GM18867 (cell line): ENCODE measurements around the gene ZNF213.

Experiments
- ATAC-seq: cut with Tn5 transposase; IDR thresholded peaks from one replicate; pipeline ENCODE4 v1.9.1; 2021; ENCODE audit warnings: mild to moderate bottlenecking, moderate library complexity; ENCODE audit not compliant: unreplicated experiment

The ZNF213 gene

DNA sequence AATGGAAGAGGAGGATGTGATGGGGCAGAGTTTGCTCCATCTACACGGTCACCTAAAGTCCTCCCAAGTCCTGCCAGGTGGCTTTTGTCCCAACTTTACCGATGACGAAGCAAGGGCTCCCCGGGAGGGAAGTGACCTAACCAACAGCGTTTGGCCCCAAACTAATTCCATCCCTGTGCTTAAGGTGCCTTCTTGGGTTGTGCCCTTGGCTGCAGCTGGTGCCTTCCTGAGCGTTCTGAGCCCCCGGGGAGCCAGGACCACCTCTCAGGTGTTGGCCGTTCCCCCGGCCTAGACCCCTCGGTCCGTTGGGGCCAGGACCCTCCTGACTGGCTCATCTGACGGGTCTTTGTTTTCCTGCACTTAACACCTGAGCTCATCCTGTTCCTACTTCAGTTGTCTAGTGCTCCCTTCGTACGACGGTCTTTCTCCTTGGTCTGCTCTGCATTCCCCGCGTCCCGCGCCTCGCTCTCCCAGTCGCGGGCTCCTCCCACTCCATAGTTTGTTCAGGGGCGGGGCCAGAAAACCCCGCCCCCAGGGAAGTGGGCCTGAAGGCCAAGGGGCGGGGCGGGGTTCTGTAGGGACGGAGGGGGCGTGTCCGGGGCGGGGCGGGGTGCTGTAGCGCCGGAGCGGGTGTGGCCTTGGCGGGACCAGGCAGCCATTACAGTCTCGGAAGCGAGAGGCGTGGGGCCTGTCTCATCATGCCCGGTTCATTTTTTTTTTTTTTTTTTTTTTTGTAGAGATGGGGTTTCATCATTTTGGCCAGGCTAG, 34.9 kb upstream of the ZNF213 start:
- peak; percentile 66 for ATAC-seq

DNA sequence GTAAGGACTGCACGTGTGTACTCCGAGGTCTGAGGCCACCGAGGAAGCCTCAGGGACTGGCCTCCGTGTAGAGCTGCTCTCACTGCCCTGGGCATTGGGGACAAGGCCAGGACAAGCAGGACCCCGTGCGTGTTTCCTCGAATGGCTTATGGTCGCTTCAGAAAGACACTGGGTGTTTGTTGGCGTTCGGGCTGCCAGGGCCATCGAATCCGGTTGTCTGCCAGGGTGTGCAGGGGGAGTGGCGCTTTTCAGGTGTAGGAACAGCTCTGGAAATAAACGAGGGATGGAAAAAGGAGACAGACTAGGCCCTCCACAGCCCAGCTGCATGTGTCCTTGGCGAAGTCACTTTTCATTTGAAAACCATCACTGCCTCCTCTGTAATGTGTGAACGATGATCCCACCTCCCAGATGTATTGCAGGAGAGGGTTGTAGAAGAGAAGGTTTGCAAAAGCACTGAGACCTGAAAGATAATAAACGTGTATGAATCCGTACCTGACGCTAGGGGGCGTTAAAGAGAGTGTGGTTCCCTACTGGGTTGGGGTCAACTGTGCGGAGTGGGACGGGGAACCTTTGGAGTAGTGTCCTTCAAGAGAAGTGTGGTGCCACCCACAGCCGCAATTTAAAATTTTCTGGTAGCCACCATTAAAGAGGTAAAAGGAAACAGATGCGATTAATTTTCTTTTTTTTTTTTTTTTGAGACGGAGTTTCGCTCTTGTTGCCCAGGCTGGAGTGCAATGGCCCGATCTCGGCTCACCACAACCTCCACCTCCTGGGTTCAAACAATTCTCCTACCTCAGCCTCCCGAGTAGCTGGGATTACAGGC, 33.6 kb upstream of the ZNF213 start:
- no peak for ATAC-seq

DNA sequence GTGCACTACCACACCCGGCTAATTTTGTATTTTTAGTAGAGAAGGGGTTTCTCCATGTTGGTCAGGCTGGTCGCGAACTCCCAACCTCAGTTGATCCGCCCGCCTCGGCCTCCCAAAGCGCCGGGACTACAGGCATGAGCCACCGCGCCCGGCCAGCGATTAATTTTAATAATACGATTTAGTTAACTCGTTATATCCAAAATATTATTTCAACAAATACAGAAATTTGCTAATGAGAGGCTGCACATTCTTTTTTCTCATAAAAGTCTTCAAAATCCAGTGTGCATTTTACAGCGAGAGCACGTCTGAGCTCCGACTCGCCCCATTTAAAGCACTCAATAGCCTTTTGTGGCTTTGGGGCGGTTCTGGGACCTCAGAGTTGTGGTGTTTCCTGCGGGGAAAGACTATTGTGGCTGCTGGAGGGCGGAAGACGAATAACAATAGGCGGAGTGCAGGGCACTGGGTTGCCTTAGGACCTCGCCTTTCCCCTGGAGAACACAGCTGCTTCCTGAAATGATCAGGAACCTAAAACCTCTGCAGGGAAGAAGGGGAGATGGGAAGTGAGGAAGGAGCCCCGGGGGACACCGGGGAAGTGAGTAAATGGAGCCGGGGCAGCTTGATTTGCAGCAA, 32.9 kb upstream of the ZNF213 start:
- no peak for ATAC-seq

GRCh38 chr16:3106205-3106928, 28.5 kb upstream of the ZNF213 start:
- peak; percentile 87 for ATAC-seq

DNA sequence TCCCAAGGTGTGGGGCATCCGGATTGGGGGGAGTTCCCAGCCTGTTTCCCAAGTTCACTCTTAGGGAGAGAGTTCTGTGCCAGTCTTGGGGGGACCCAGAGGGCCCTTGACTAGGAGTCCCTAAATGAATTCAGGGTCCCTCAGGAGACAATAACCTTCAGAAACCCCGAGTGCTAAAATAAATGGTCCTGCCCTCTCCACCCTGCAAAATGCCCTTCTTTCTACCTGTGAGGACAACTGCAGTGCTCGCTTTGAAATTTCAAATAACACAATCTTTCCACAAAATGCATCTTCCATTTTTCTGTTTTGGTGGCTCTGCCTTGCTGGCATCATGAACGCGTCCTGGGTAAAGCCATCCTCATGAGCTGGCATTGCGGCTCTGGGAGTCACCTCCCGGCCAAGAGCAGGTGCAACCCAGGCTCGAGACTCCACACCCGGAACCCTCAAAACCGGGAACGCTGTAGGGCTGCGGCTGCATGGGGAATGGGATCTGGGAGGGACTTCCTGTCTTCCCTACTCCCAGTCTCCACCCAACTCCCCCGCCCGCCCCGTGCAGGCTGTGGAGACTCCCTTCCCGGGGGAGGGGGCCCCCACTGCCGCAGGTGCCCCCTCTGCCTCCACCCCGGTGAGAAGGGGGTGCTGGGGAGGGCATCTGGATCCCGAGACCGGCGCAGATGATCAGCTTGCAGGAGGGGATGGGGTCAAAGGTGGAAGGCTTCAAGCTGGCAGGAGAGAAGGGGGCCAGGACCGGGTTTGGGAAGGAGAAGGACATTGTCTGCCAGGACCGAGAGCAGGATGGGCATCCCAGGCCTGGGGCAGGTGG, 22.6 kb upstream of the ZNF213 start, which contains the start of gene ZNF205:
TSS of gene ZNF205 (plus strand) at position 529 of the 823 bp plus-strand sequence. CDS start 845 bp downstream, outside the sequence.
- no peak for ATAC-seq

- ATAC-seq, result no peak
Observed at GRCh38 chr16:3112881-3113574, 21.8 kb upstream of the ZNF213 start.

DNA sequence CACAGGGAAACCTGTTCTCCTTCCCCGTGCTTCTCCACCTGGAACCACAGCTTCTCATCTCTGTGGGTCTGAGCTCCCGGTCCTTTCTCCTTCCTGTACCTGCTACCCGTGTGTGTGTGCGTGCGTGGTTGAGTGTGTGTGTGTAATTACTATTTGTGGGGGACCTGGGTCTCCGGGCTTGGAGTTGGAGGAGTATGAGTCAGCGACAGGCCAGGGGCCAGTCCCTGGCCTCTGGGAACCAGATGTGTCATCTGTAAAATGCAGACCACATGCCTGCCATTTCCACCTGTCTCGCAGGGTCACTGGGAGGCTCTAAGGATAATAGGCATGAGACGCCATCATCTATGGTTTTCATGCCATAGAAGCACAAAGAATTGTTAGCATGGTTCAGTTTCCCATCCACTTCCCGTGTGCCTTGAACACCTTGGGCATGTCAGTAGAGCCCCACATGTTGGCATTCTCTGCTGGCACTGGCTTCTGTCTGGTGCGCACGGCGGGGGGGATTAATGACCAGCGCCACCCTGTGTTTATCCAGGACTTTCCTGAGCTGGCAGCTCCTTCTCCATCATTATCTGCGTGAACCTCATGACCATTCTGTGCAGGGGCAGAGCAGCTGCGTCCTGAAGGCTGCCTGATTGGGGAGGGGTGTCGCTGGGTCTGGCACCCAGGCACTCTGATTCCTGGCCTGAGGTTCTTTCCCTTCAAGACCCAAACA, 20.9 kb upstream of the ZNF213 start:
- ATAC-seq, result no peak

- no peak for ATAC-seq
Observed at GRCh38 chr16:3115003-3115402, 19.8 kb upstream of the ZNF213 start.

GRCh38 chr16:3115561-3115960, 19.3 kb upstream of the ZNF213 start:
- ATAC-seq, result no peak

GRCh38 chr16:3118204-3118790, 16.5 kb upstream of the ZNF213 start:
- ATAC-seq, result no peak

- ATAC-seq, result no peak
Observed at GRCh38 chr16:3118846-3119245, 16.0 kb upstream of the ZNF213 start.

DNA sequence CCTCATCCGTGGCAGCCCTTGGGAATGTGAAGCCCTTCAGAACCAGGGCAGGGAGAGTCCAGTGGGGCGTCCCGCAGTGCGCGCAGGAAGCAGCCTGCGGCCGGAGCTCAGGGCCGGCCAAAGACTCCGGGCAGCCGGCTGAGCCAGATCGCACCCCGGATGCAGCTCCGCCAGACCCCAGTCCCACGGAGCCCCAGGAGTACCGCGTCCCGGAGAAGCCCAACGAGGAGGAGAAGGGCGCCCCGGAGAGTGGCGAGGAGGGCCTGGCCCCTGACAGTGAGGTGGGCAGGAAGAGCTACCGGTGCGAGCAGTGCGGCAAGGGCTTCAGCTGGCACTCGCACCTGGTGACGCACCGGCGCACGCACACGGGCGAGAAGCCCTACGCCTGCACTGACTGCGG, 15.5 kb upstream of the ZNF213 start:
- ATAC-seq, result no peak

DNA sequence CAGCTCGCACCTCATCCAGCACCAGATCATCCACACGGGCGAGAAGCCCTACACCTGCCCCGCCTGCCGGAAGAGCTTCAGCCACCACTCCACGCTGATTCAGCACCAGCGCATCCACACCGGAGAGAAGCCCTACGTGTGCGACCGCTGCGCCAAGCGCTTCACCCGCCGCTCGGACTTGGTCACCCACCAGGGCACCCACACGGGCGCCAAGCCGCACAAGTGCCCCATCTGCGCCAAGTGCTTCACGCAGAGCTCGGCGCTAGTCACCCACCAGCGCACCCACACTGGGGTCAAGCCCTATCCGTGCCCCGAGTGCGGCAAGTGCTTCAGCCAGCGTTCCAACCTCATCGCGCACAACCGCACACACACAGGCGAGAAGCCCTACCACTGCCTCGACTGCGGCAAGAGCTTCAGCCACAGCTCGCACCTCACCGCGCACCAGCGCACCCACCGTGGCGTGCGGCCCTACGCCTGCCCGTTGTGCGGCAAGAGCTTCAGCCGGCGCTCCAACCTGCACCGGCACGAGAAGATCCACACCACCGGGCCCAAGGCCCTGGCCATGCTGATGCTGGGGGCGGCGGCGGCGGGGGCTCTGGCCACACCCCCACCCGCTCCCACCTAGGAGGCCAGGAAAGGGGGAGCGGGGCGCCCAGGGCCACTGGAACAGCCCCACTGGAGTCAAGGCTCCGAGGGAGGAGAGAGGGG, 15.0 kb upstream of the ZNF213 start:
- ATAC-seq, result no peak

DNA sequence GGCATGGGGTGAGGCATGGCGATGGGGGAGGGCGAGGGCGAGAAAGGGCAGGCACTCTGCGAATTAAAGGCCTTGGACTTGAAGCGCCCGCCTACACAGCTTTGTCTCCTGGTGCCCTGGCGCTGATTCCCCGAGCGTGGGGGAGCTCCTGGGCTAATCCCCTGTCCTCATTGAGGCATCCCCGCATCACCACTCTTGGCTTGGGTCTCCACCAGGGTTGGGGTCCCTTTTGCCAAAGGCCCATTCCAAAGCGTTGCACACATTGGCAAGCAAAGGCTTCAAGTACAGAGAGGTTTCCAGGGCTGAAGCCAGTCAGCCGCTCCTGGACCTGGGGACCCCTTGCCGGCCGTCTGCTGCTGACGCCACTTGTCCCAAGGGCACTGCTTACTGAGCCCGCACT, 14.4 kb upstream of the ZNF213 start:
- ATAC-seq, result no peak

GRCh38 chr16:3121851-3122467, 12.9 kb upstream of the ZNF213 start:
- no peak for ATAC-seq

GRCh38 chr16:3122926-3123570, 11.8 kb upstream of the ZNF213 start:
- no peak for ATAC-seq
